ENCODE measurements around the gene RHBDD1.

RHBDD1 gene

GRCh38 chr2:226868331-226869162, 32.7 kb downstream of the RHBDD1 start:
- in situ Hi-C loops (cut with HindIII; ENCODE audit: low pct_unique_long_range_greater_than_20kb, low sequenced_read_pairs): no loop called here
- TF ChIP-seq JUND (IDR thresholded peaks at IDR 0.05; ENCODE audit: low read depth): no peak
- DNase-seq (ENCODE audit: low read depth in 1 of 2, low spot score in 1 of 2): no peak

- in situ Hi-C loops (cut with HindIII; ENCODE audit: low pct_unique_long_range_greater_than_20kb, low sequenced_read_pairs): no loop called here
- no peak for DNase-seq (ENCODE audit: low read depth in 1 of 2, low spot score in 1 of 2)
- TF ChIP-seq JUND (IDR thresholded peaks at IDR 0.05; ENCODE audit: low read depth): no peak
Measured at GRCh38 chr2:226869371-226869770, 33.5 kb downstream of the RHBDD1 start.

GRCh38 chr2:226873051-226873620, 37.3 kb downstream of the RHBDD1 start:
- in situ Hi-C loops (cut with HindIII; ENCODE audit: low pct_unique_long_range_greater_than_20kb, low sequenced_read_pairs): no loop called here
- no peak for DNase-seq (ENCODE audit: low read depth in 1 of 2, low spot score in 1 of 2)
- TF ChIP-seq JUND (IDR thresholded peaks at IDR 0.05; ENCODE audit: low read depth): no peak

- DNase-seq (ENCODE audit: low read depth in 1 of 2, low spot score in 1 of 2): no peak
- no peak for TF ChIP-seq JUND (IDR thresholded peaks at IDR 0.05; ENCODE audit: low read depth)
- in situ Hi-C loops (cut with HindIII; ENCODE audit: low pct_unique_long_range_greater_than_20kb, low sequenced_read_pairs): no loop called here
Measured at GRCh38 chr2:226873826-226874225, 38.0 kb downstream of the RHBDD1 start.

GRCh38 chr2:226874749-226875148, 38.9 kb downstream of the RHBDD1 start:
- no peak for TF ChIP-seq JUND (IDR thresholded peaks at IDR 0.05; ENCODE audit: low read depth)
- DNase-seq (ENCODE audit: low read depth in 1 of 2, low spot score in 1 of 2): no peak
- in situ Hi-C loops (cut with HindIII; ENCODE audit: low pct_unique_long_range_greater_than_20kb, low sequenced_read_pairs): no loop called here

GRCh38 chr2:226875438-226876225, 39.8 kb downstream of the RHBDD1 start:
- in situ Hi-C loops (cut with HindIII; ENCODE audit: low pct_unique_long_range_greater_than_20kb, low sequenced_read_pairs): no loop called here
- TF ChIP-seq JUND (IDR thresholded peaks at IDR 0.05; ENCODE audit: low read depth): no peak
- DNase-seq (ENCODE audit: low read depth in 1 of 2, low spot score in 1 of 2): no peak

GRCh38 chr2:226877491-226877890, 41.6 kb downstream of the RHBDD1 start:
- in situ Hi-C loops (cut with HindIII; ENCODE audit: low pct_unique_long_range_greater_than_20kb, low sequenced_read_pairs): no loop called here
- no peak for DNase-seq (ENCODE audit: low read depth in 1 of 2, low spot score in 1 of 2)

GRCh38 chr2:226881287-226881686, 45.4 kb downstream of the RHBDD1 start:
- no peak for TF ChIP-seq JUND (IDR thresholded peaks at IDR 0.05; ENCODE audit: low read depth)
- DNase-seq (ENCODE audit: low read depth in 1 of 2, low spot score in 1 of 2): no peak
- in situ Hi-C loops (cut with HindIII; ENCODE audit: low pct_unique_long_range_greater_than_20kb, low sequenced_read_pairs): no loop called here

More at GRCh38 chr2:226877491-226877890, 41.6 kb downstream of the RHBDD1 start:
- no peak for TF ChIP-seq JUND (IDR thresholded peaks at IDR 0.05; ENCODE audit: low read depth)

- DNase-seq (ENCODE audit: low read depth in 1 of 2, low spot score in 1 of 2): no peak
- TF ChIP-seq JUND (IDR thresholded peaks at IDR 0.05; ENCODE audit: low read depth): no peak
- in situ Hi-C loops (cut with HindIII; ENCODE audit: low pct_unique_long_range_greater_than_20kb, low sequenced_read_pairs): no loop called here
Measured at GRCh38 chr2:226882606-226883005, 46.8 kb downstream of the RHBDD1 start.

- DNase-seq (ENCODE audit: low read depth in 1 of 2, low spot score in 1 of 2): no peak
- in situ Hi-C loops (cut with HindIII; ENCODE audit: low pct_unique_long_range_greater_than_20kb, low sequenced_read_pairs): no loop called here
- TF ChIP-seq JUND (IDR thresholded peaks at IDR 0.05; ENCODE audit: low read depth): no peak
Measured at GRCh38 chr2:226883296-226883795, 47.5 kb downstream of the RHBDD1 start.

GRCh38 chr2:226884166-226884565, 48.3 kb downstream of the RHBDD1 start:
- in situ Hi-C loops (cut with HindIII; ENCODE audit: low pct_unique_long_range_greater_than_20kb, low sequenced_read_pairs): no loop called here
- no peak for TF ChIP-seq JUND (IDR thresholded peaks at IDR 0.05; ENCODE audit: low read depth)
- no peak for DNase-seq (ENCODE audit: low read depth in 1 of 2, low spot score in 1 of 2)

GRCh38 chr2:226885769-226886435, 50.0 kb downstream of the RHBDD1 start:
- in situ Hi-C loops (cut with HindIII; ENCODE audit: low pct_unique_long_range_greater_than_20kb, low sequenced_read_pairs): no loop called here
- no peak for DNase-seq (ENCODE audit: low read depth in 1 of 2, low spot score in 1 of 2)
- no peak for TF ChIP-seq JUND (IDR thresholded peaks at IDR 0.05; ENCODE audit: low read depth)

Measured in T47D (cell line).